ENCODE results near the gene ACSBG1.

The ACSBG1 gene

GRCh38 chr15:78201281-78202190 lies 32.8 kb downstream of the ACSBG1 start:
- no peak for DNase-seq

GRCh38 chr15:78200276-78200930 lies 34.0 kb downstream of the ACSBG1 start:
- DNase-seq, result no peak

- DNase-seq, result no peak
Observed at GRCh38 chr15:78197632-78198031, 36.7 kb downstream of the ACSBG1 start.

- DNase-seq, result peak; percentile 30
Observed at GRCh38 chr15:78195735-78196201, 38.6 kb downstream of the ACSBG1 start.

GRCh38 chr15:78194568-78194925 lies 39.8 kb downstream of the ACSBG1 start:
- no peak for DNase-seq

- DNase-seq, result no peak
Observed at GRCh38 chr15:78193731-78194567, 40.4 kb downstream of the ACSBG1 start.

GRCh38 chr15:78192826-78193594 lies 41.4 kb downstream of the ACSBG1 start:
- DNase-seq, result no peak

- no peak for DNase-seq
Observed at GRCh38 chr15:78182821-78183220, 51.5 kb downstream of the ACSBG1 start.

GRCh38 chr15:78182336-78182700 lies 52.0 kb downstream of the ACSBG1 start:
- DNase-seq, result no peak

- DNase-seq, result no peak
Observed at GRCh38 chr15:78179906-78180305, 54.5 kb downstream of the ACSBG1 start.

- no peak for DNase-seq
Observed at GRCh38 chr15:78179286-78179840, 55.0 kb downstream of the ACSBG1 start.

- no peak for DNase-seq
Observed at GRCh38 chr15:78178064-78178463, 56.3 kb downstream of the ACSBG1 start.

- peak; percentile 22 for DNase-seq
Observed at GRCh38 chr15:78177447-78177873, 56.9 kb downstream of the ACSBG1 start.

- DNase-seq, result no peak
Observed at GRCh38 chr15:78175330-78175729, 59.0 kb downstream of the ACSBG1 start.

GRCh38 chr15:78174401-78174800 lies 60.0 kb downstream of the ACSBG1 start:
- no peak for DNase-seq

GRCh38 chr15:78171864-78172472 lies 62.4 kb downstream of the ACSBG1 start:
- no peak for DNase-seq

- no peak for DNase-seq
Observed at GRCh38 chr15:78170848-78171773, 63.3 kb downstream of the ACSBG1 start.

- DNase-seq, result no peak
Observed at GRCh38 chr15:78168608-78169007, 65.8 kb downstream of the ACSBG1 start.

GRCh38 chr15:78167227-78167888 lies 67.0 kb downstream of the ACSBG1 start:
- no peak for DNase-seq

GRCh38 chr15:78164010-78164409 lies 70.4 kb downstream of the ACSBG1 start:
- no peak for DNase-seq

Data from NCI-H1092 treated with DMSO at 0.1 percent for 48 hours (cell line).